C4-2B (cell line): ENCODE results near the gene RPL41.

Experiments
- H3K27ac ChIP-seq: fragments of 450-650 bp; 2 replicates; pipeline ENCODE4 v1.5.1; 2017
- CTCF ChIP-seq: fragments of 450-650 bp; conservative IDR thresholded peaks from 2 replicates; pipeline ENCODE4 v1.5.1; 2017; ENCODE audit warnings: mild to moderate bottlenecking
- ZFX ChIP-seq: fragments of 450-650 bp; IDR thresholded peaks from 2 replicates; pipeline ENCODE4 v1.6.1; 2017

RPL41 gene

GRCh38 chr12:56103823-56104108 lies 12.7 kb upstream of the RPL41 start:
- TF ChIP-seq ZFX, result no peak
- TF ChIP-seq CTCF, result no peak
- peak overlapping the region; percentile 97 for H3K27ac ChIP-seq

- H3K27ac ChIP-seq, result peak within 1 kb of the TSS; percentile 97
- TF ChIP-seq ZFX, result peak; percentile 72; the same call in 1 of the 2 replicates
- no peak for TF ChIP-seq CTCF
Observed at GRCh38 chr12:56104109-56104814, 12.2 kb upstream of the RPL41 start, which contains the start of gene PA2G4. PA2G4 (plus strand) TSS chr12:56104559; CDS start chr12:56104738, 179 bp downstream.

- TF ChIP-seq CTCF (no peak), ZFX (peak; percentile 23; the same call in 1 of the 2 replicates)
- H3K27ac ChIP-seq, result peak overlapping the region; percentile 97
Observed at GRCh38 chr12:56104815-56105608, 11.4 kb upstream of the RPL41 start.

- TF ChIP-seq CTCF (no peak), ZFX (no peak)
- H3K27ac ChIP-seq, result peak overlapping the region; percentile 97
Observed at GRCh38 chr12:56105609-56105902, 10.9 kb upstream of the RPL41 start.

- no peak overlapping the region for H3K27ac ChIP-seq
- TF ChIP-seq CTCF (no peak), ZFX (no peak)
Observed at GRCh38 chr12:56107242-56107641, 9.2 kb upstream of the RPL41 start.

- H3K27ac ChIP-seq, result no peak overlapping the region
- TF ChIP-seq ZFX (no peak), CTCF (no peak)
Observed at GRCh38 chr12:56110571-56110970, 5.9 kb upstream of the RPL41 start.

- H3K27ac ChIP-seq, result no peak overlapping the region
- TF ChIP-seq CTCF (no peak), ZFX (no peak)
Observed at GRCh38 chr12:56114084-56114483, 2.3 kb upstream of the RPL41 start.
